ENCODE measurements around the gene TRAF5. TPM values are rescaled to one million over a fixed set of nuclear protein-coding genes. Genes with fewer than 3 reads are reported as not detected.

Gene TRAF5
- total RNA-seq, 1 donor from 2014 or later: 1.6 TPM

DNA sequence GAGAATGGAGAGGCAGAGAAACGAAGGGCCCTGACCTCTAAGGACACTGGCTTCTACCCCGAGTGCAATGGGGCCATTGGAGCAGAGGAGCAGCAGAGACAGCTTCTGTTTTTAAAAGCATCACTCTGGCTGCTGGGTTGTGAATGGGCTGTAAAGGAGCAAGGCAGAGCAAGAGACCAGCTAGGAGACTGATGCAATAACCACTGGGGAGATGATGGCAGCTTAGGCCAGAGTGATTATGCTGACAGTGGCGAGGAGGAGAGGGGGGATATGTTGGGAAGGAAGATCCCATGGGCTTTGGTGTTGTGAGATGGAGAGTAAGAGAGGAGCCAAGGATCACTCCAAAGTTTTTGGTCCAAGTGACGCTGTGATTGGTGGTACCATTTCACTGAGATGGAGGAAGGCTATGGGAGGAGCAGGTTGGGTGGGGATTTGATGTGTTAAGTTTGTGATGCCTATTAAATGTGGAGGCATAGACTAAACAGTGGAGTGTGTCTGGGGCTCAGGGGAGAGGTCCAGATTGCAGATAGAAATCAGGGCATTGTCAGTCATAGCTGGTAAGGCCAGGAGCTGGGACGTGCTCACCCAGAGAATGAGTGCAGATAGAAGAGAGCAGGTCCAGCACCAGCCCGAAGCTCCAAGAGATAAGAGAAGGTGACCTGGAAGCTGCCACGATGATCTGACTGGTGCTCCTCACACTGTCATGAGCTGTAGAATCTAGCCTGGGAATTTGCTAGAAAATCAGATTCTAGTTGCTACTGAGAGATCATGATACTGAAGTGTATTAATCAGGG lies 11.0 kb downstream of the TRAF5 start:
- H3K36me3 ChIP-seq (ENCODE audit: control insufficient read depth, insufficient read depth, low read length): no peaks in the 10 kb centered on the region
- no peak overlapping the region for H3K4me3 ChIP-seq (ENCODE audit: low read depth, low read length)
- DNase-seq (ENCODE audit: low read depth): no peak
- no peak for FAIRE-seq
- TF ChIP-seq, protein P1, sequence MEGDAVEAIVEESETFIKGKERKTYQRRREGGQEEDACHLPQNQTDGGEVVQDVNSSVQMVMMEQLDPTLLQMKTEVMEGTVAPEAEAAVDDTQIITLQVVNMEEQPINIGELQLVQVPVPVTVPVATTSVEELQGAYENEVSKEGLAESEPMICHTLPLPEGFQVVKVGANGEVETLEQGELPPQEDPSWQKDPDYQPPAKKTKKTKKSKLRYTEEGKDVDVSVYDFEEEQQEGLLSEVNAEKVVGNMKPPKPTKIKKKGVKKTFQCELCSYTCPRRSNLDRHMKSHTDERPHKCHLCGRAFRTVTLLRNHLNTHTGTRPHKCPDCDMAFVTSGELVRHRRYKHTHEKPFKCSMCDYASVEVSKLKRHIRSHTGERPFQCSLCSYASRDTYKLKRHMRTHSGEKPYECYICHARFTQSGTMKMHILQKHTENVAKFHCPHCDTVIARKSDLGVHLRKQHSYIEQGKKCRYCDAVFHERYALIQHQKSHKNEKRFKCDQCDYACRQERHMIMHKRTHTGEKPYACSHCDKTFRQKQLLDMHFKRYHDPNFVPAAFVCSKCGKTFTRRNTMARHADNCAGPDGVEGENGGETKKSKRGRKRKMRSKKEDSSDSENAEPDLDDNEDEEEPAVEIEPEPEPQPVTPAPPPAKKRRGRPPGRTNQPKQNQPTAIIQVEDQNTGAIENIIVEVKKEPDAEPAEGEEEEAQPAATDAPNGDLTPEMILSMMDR (IDR thresholded peaks at IDR 0.05; ENCODE audit: insufficient read depth, low read length, severe bottlenecking): no peak
- no peaks in the 10 kb centered on the region for H3K27me3 ChIP-seq (ENCODE audit: control insufficient read depth, insufficient read depth, low read length)

DNA sequence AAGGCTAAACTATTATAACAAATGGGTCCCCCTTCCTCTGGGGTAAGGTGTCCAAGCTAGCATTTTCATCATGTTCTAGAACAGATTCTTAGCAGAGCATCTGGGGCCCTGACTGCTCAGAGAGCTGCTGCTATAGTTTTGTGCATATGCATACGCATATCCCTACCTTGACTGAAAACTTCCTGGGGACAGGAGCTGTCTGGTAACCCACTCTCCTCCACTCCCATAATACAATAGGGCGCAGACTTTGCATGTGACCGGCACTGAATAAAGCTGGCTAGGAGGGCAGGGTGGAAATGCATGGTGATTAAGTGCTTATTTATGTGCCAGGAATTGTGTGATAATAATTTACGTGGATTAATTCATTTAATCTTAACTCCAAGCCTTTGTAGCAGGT lies 11.6 kb downstream of the TRAF5 start:
- no peak overlapping the region for H3K4me3 ChIP-seq (ENCODE audit: low read depth, low read length)
- FAIRE-seq: no peak
- no peaks in the 10 kb centered on the region for H3K27me3 ChIP-seq (ENCODE audit: control insufficient read depth, insufficient read depth, low read length)
- H3K36me3 ChIP-seq (ENCODE audit: control insufficient read depth, insufficient read depth, low read length): no peaks in the 10 kb centered on the region
- no peak for DNase-seq (ENCODE audit: low read depth)
- TF ChIP-seq, protein P1 (IDR thresholded peaks at IDR 0.05; ENCODE audit: insufficient read depth, low read length, severe bottlenecking): no peak

- DNase-seq (ENCODE audit: low read depth): no peak
- Histone ChIP-seq H3K36me3 (ENCODE audit: control insufficient read depth, insufficient read depth, low read length) (no peaks in the 10 kb centered on the region), H3K27me3 (ENCODE audit: control insufficient read depth, insufficient read depth, low read length) (no peaks in the 10 kb centered on the region), H3K4me3 (ENCODE audit: low read depth, low read length) (no peak overlapping the region)
- TF ChIP-seq, protein P1 (IDR thresholded peaks at IDR 0.05; ENCODE audit: insufficient read depth, low read length, severe bottlenecking): no peak
- FAIRE-seq: no peak
These were observed 13.0 kb downstream of the TRAF5 start for GRCh38 chr1:211339631-211340041.

DNA sequence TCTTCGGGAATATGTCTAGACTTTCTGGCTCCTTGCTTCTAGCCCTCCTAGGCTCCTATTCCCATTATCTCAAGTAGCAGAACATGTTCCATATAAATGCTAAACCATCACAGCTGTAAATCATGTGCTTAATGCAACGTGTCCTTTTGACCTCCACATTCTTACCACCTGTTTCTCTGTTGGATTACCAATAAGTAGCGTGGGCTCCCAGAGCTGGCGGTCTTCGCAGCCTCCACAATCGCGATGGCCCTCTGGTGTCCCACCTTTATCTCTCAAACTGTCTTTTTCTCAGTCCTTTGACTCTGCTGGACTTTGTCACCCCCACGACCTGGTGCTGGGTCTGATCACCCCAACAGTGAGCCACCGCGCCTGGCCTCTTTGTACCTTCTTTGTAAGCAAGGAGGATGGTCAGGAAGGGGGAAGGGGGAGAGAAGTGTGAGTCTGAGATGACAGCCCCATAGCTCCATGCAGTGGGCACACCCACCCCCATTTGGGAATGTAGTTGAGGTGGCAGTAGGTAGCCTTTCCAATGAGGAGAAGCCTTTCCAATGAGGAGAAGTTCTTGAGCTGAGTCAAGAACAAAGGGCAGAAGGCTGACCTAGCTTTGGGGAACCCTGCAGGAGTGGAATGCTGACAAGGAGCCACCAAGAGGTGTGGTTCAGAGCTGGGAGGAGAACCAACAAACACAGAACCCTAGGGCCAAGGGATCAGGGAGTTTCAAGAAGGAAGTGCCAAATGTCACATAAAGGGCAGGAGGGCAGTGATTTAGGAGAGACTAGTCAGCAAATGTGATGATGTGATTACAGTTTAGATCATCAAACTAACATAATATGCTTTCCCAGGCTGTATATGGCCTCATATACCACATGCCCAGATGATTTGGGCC lies 14.2 kb downstream of the TRAF5 start:
- DNase-seq (ENCODE audit: low read depth) (no peak), FAIRE-seq (no peak)
- no peaks in the 10 kb centered on the region for H3K36me3 ChIP-seq (ENCODE audit: control insufficient read depth, insufficient read depth, low read length)
- no peaks in the 10 kb centered on the region for H3K27me3 ChIP-seq (ENCODE audit: control insufficient read depth, insufficient read depth, low read length)
- H3K4me3 ChIP-seq (ENCODE audit: low read depth, low read length): no peak overlapping the region
- TF ChIP-seq, protein P1 (IDR thresholded peaks at IDR 0.05; ENCODE audit: insufficient read depth, low read length, severe bottlenecking): no peak

- Histone ChIP-seq H3K4me3 (ENCODE audit: low read depth, low read length) (no peak overlapping the region), H3K36me3 (ENCODE audit: control insufficient read depth, insufficient read depth, low read length) (no peaks in the 10 kb centered on the region), H3K27me3 (ENCODE audit: control insufficient read depth, insufficient read depth, low read length) (no peaks in the 10 kb centered on the region)
- TF ChIP-seq, protein P1 (IDR thresholded peaks at IDR 0.05; ENCODE audit: insufficient read depth, low read length, severe bottlenecking): no peak
- no peak for FAIRE-seq
- no peak for DNase-seq (ENCODE audit: low read depth)
These were observed 15.4 kb downstream of the TRAF5 start for GRCh38 chr1:211341999-211342398.
